ENCODE results near the gene CGB7.
"Not testable (repeated sequence)": the region's sequence is repeated elsewhere in the genome, so short reads cannot be mapped to it uniquely, and the experiment has no call there.

The CGB7 gene

DNA sequence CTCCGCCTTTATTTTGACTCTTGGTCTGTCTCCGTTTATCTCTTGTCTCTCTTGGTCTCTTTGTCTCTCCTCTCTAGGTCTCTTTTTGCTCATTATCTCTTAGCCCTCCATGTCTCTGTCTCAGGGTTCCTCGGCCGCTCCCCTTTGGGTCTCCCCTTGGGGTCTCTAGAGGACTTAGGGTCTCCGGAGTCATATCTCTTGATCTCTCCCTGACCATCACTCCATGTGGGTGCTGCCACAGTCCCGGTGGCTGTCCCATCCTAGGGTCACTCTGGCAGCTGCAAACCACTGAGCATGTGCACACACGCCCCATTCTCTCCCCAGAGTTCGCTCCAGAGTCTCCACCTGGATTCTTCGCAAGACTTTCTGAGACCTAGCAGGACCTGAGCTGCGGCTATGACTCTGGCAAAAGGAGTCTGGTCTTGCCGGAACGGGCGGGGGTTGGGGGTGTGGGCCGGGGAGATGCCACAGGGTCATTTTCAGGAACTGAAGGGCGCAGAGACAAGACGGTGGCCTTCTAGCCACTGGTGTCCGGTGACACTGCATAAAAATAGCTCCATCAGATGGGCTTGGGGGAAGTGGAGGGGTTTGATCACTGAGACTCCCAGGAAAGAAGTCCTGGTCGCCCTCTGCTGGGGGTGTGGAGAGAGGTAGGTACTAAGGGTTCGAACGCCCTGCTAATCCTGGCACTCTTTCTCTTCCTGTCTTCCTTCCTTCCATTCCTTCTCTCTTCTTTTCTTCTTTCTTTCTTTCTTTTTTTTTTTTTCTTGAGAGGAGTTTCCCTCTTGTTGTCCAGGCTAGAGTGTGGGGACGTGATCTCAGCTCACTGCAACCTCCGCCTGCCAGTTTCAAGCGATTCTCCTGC is 16.2 kb upstream of the CGB7 start:
- no peak for DNase-seq

DNA sequence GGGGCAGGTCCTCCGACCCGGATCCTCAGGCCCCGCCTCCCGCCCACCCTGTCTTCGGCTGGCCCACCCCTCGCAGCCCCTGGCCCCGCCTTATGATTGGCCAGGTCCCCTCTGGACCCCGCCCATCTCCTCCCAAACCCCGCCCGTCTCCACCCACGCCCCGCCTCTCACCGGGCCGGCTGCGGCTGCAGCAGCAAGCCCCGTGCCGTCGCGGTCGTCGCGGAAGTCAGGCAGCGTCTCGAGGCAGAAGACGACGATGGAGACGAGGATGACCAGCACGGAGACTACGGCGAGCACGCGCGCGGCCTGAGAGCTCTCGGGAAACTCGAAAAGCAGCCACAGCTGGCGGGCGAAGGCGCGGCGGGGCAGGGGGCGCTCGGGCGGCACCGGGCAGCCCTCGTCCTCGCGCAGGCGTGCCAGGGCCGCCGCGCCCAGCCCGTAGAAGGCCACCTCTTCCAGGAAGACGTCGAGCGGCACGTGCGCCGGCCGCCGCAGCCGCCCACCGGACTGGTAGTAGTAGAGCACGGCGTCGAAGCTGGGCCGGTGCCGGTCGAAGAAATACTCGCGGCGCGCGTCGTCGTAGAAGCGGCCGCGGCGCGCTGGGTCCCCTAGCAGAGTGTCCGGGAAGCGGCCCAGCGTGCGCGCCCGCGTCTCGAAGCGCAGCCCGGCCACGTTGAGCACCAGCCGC is 14.5 kb upstream of the CGB7 start:
- DNase-seq, result no peak

GRCh38 chr19:49070416-49070815 is 12.9 kb upstream of the CGB7 start:
- DNase-seq, result no peak

GRCh38 chr19:49069026-49069425 is 11.5 kb upstream of the CGB7 start:
- no peak for DNase-seq

DNA sequence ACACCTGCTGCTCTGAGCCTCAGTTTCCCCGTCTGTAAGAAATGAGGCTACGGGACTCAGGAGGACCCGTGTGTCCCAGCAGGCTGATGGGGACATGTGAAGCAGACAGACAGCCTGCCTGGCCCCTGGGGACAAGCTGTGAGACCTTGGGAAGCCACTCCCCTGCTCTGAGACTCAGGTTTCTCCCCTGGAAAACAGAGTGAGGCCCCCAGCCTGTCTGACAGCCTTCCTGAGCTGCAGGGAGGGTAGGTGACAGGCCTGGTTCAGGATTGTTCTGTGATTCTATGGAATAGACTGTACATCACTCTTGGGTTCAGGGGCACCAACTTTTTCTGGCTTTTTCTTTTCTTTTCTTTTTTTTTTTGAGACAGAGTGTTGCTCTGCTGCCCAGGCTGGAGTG is 10.0 kb upstream of the CGB7 start:
- no peak for DNase-seq

DNA sequence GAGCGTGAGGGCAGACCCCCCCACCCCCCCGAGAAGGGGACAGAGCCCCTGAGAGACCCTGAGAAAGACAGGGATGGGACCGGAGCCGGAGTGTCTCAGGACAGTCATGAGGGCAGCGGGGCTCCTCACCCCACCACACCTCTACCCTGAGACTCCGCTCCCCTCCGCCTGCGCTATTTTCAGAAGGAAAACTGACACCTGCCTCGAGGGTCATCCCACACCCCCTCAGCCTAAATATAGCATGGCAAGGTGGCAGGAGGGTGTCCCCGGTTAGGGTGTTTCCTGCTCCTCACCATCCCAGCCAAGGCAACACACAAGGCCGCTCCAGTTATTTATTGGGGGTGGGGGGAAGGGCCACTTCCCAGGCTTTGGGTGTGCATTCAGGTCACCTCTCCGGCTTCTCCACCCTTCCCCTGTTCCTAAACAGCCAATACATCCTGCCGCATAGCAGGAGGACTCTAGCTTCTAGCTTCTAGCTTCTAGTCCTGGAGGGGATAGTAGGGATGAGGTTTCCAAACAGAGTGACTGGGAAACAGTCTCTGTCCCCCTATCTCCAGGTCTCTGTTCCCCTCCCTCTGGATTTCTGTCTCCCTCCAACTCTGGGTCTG is 8.5 kb upstream of the CGB7 start:
- no peak for DNase-seq

GRCh38 chr19:49064768-49065611 is 7.4 kb upstream of the CGB7 start, which contains the start of gene NTF4:
Gene NTF4, minus strand, starts transcription at chr19:49064818. Its CDS starts 2,821 bp downstream, at chr19:49061997.
- DNase-seq, result no peak

DNA sequence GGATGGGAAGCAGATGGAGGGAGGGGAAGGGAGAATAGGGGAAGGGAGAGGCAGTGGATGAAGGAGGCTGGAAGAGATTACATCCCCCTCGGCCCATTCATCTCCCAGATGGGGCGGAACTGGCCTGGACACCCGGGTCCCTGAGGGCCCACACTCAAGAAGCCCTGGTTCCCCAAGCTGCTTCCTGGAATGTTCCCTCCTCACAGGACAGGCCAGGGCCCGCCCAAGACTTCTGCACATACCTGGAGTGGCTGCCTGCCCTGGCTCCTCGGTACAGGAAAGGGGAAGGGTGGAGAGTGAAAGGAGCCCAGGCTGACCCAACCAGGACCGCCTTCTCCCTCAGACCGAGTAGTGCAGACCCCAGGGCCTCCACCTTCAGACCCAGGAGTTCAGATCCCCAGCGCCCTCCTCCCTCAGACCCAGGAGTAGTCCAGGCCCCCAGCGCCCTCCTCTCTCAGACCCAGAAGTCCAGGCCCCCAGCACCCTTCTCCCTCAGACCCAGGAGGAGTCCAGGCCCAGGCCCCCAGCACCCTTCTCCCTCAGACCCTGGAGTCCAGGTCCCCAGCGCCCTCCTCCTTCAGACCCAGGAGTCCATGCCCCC is 6.6 kb upstream of the CGB7 start:
- no peak for DNase-seq

GRCh38 chr19:49061445-49061844 is 3.9 kb upstream of the CGB7 start:
- no peak for DNase-seq

- DNase-seq, result no peak
These were observed 3.5 kb upstream of the CGB7 start for GRCh38 chr19:49061000-49061399.

GRCh38 chr19:49059053-49059452 is 1.5 kb upstream of the CGB7 start:
- no peak for DNase-seq

DNA sequence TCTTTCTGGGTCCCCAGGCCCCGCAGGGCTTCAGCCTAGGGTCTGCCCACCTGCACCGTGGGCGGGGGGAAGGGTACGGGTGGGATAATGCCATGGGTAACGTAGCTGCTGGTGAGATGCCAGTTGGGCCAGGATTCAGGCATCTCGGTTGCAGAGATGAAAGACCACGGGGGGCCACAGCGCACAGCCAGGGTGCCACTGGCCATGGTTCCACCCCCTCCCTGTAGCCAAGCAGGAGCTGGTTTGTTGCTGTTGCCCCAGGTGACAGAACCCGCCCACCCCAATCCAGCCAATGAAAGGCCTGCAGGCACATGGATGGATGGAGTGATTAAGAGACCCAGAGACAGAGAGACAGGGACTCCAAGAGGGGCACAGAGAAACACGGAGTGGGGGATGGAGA is 1.0 kb upstream of the CGB7 start:
- no peak for DNase-seq

- not testable (repeated sequence) for DNase-seq
These were observed 500 bp downstream of the CGB7 start for GRCh38 chr19:49056902-49057596.

GRCh38 chr19:49056101-49056901 is 1.2 kb downstream of the CGB7 start:
- DNase-seq, result no peak

GRCh38 chr19:49050376-49051033 is 7.0 kb downstream of the CGB7 start:
- DNase-seq, result not testable (repeated sequence)

GRCh38 chr19:49049834-49050233 is 7.7 kb downstream of the CGB7 start:
- not testable (repeated sequence) for DNase-seq

- DNase-seq, result not testable (repeated sequence)
These were observed 8.5 kb downstream of the CGB7 start, which contains the start of gene CGB8 for GRCh38 chr19:49049011-49049410. Gene CGB8, minus strand, starts transcription at chr19:49049111. Its CDS starts 372 bp downstream, at chr19:49048739.

GRCh38 chr19:49043548-49043947 is 14.0 kb downstream of the CGB7 start, which contains the start of gene CGB5:
Gene CGB5, plus strand, starts transcription at chr19:49043848. Its CDS starts 362 bp downstream, at chr19:49044210.
- DNase-seq, result not testable (repeated sequence)

DNA sequence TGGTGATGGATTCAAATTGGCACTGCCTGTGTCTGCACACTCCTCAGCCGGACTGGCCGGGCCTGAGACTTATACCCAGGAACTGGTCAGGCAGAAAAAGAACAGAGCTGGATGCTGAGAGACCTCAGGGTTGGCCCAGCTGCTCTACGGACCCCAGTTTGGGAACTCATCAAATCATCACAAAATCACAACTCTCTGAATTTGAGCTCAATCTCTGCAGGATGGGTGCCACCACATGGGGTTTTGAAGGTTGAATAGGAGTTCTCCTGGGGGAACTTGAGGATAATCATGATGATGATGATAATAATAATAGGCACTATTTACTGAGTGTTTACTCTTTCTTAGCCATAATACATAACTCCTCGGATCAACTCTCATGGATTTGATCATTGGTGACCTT is 14.9 kb downstream of the CGB7 start:
- not testable (repeated sequence) for DNase-seq

DNA sequence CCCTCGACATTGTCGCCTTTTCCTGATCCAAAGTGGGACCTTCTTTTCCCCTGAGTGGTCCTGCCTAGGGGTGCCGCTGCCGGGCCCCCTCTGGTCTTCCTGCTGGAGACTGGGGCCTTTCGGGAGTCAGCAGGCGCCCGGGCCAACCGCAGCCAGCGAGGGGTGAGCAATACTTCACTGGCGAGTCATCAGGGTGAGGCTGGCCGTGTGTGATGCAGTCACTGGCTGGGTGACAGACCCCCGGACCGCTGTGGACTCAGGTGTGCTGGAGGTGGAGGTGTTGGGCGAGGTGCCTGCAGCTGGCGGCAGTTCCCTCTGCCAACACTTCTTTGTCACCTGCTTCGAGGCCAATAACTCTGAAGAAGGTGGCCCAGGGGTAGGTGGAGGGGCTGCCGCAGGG is 15.4 kb downstream of the CGB7 start:
- no peak for DNase-seq
